DLD1 (cell line): Measurements from ENCODE around the gene AMHR2.

Experiments
- in situ Hi-C: cut with HindIII; loops from 2 replicates; pipeline ENCODE4 v1.10.0; 2017; ENCODE audit warnings: low sequenced_read_pairs

Gene AMHR2

DNA sequence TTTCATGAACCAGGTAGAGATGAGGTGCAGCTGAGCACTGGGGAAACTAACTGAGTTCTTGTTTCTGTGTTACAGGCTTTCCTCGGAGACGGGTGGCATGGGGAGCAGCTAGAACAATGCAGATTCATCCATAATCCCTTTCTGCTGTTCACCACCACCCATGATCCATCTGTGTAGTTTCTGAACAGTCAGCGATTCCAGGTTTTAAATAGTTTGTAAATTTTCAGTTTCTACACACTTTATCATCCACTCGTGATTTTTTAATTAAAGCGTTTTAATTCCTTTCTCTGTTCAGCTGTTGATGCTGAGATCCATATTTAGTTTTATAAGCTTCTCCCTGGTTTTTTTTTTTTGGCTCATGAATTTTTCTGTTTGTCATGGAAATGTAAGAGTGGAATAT, 55.7 kb downstream of the AMHR2 start:
- in situ Hi-C loops: no loop called here

DNA sequence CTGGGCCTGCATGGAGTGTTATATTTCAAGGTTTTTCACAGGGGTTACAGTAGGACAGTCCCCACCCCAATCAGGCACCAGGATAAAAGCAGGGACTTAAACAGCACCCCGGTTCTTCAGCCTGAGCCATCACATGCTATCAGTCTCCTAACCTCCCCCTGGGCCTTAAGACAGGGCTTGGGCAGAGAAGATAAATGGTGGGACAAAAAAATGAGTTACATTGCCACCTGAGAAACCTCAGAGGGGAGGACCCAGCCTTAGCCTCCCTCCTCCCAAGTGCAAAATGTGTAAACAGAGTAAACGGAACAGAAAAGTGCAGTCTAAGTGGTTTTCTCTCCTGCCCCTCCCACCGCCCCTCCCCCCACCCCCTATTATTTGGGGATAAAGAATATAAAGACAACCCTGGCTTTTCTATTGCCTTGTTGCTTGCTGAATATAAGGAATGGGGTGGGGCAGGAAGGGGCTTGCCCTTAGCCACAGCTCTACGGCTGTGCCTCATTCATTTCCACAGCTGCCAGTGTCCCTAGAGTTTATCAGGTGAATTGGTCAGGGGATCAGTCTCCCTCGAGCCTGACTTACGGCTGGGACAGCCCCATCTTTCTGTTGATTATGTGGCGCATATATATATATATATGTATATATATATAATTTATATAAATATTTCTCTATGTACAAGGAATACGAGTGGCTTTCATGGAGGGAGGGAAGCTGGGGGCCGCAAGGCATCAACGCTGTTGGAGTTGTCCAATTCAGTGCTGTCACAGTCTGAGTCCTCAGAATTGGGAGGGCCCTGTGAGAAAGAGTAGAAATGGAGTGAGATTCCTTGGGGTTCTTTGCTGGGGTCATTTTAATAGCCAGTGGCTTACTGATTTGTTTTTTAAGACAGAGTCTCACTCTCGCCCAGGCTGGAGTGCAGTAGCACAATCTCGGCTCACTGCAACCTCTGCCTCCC, 57.1 kb downstream of the AMHR2 start:
- in situ Hi-C loops: no loop called here
